H1 (cell line): ENCODE results near the gene CENPX. TPM values are rescaled to one million over a fixed set of nuclear protein-coding genes. Genes with fewer than 3 reads are reported as not detected.

Source experiments
- CTCF ChIA-PET: fragments of 300-600 bp; sonication (Branson Sonifier 250); formaldehyde crosslinking; loops from one replicate; lab custom pipeline; 2021; ENCODE audit not compliant: partially characterized antibody; lab: Charles Lee
- POLR2A ChIA-PET: fragments of 300-600 bp; sonication (Branson Sonifier 250); formaldehyde crosslinking; loops from one replicate; lab custom pipeline; 2021; ENCODE audit warnings: inconsistent platforms; ENCODE audit not compliant: partially characterized antibody; lab: Charles Lee
- DNase-seq, 2 experiments: peaks; one replicate each; pipeline versions ENCODE4 v3.0.0 to v3.0.0-alpha.2; 2010 to 2022; ENCODE audit warnings: low spot score in 2 of 2, low read depth in 1 of 2, mixed read lengths in 1 of 2
- FAIRE-seq: peaks from 2 replicates; lab custom pipeline; 2011; peaks lifted over from hg19 to GRCh38; lab: Jason Lieb, UNC
- H2AFZ ChIP-seq: 2 replicates; pipeline ENCODE4 v1.8.1; 2012; ENCODE audit warnings: low read length, inconsistent platforms
- H2AK5ac ChIP-seq: 2 replicates; pipeline ENCODE4 v1.6.1; 2013; ENCODE audit warnings: low read depth, low read length
- H2BK120ac ChIP-seq: replicated peaks from 2 replicates; pipeline ENCODE3; 2013; ENCODE audit warnings: low read depth, low read length, inconsistent platforms
- H2BK12ac ChIP-seq: 2 replicates; pipeline ENCODE4 v1.6.1; 2013; ENCODE audit warnings: low read depth, low read length
- H2BK15ac ChIP-seq: 2 replicates; pipeline ENCODE4 v1.6.1; 2013; ENCODE audit warnings: low read length
- H2BK20ac ChIP-seq: 2 replicates; pipeline ENCODE4 v1.6.1; 2013; ENCODE audit warnings: low read length
- H2BK5ac ChIP-seq: 2 replicates; pipeline ENCODE4 v1.6.1; 2013; ENCODE audit warnings: low read depth, low read length
- H3K14ac ChIP-seq: 2 replicates; pipeline ENCODE4 v1.6.1; 2013; ENCODE audit warnings: inconsistent platforms; ENCODE audit not compliant: insufficient read length
- H3K18ac ChIP-seq: 2 replicates; pipeline ENCODE4 v1.6.1; 2013; ENCODE audit warnings: low read length; ENCODE audit errors: extremely low read depth
- H3K23ac ChIP-seq: 2 replicates; pipeline ENCODE4 v1.6.1; 2013; ENCODE audit warnings: inconsistent platforms; ENCODE audit not compliant: insufficient read length
- H3K23me2 ChIP-seq: 2 replicates; pipeline ENCODE4 v1.6.1; 2013; ENCODE audit warnings: low read depth, low read length
- H3K27ac ChIP-seq: 2 replicates; pipeline ENCODE4 v1.6.1; 2011; ENCODE audit warnings: low read depth, low read length, inconsistent platforms
- H3K27me3 ChIP-seq, 4 experiments: replicated peaks in 1 of 4; 1 replicate in 1 of 4; 2 replicates in 3 of 4; pipeline versions ENCODE4 v1.6.1 to v1.8.1; 2011 to 2013; ENCODE audit warnings: low read length in 3 of 4, mild to moderate bottlenecking in 3 of 4, inconsistent platforms in 2 of 4, mixed read lengths in 2 of 4, moderate library complexity in 1 of 4; ENCODE audit not compliant: control insufficient read depth in 3 of 4, insufficient read depth in 3 of 4; ENCODE audit errors: extremely low read depth in 1 of 4
- H3K36me3 ChIP-seq, 4 experiments: 2 replicates each; pipeline versions ENCODE4 v1.6.1 to v1.8.1; 2011 to 2013; ENCODE audit warnings: mild to moderate bottlenecking in 4 of 4, low read length in 3 of 4, moderate library complexity in 2 of 4, control low read depth in 1 of 4, inconsistent platforms in 1 of 4; ENCODE audit not compliant: insufficient read depth in 4 of 4, control insufficient read depth in 2 of 4
- H3K4ac ChIP-seq: replicated peaks from 2 replicates; pipeline ENCODE3; 2013; ENCODE audit warnings: low read length, low read depth, mixed read lengths, inconsistent platforms; ENCODE audit not compliant: insufficient read length
- H3K4me1 ChIP-seq, 4 experiments: replicated peaks in 1 of 4; 1 replicate in 1 of 4; 2 replicates in 3 of 4; pipeline versions ENCODE4 v1.6.1 to v1.8.1; 2011 to 2013; ENCODE audit warnings: low read length in 3 of 4, inconsistent platforms in 2 of 4, mixed read lengths in 1 of 4; ENCODE audit not compliant: insufficient read depth in 4 of 4, control insufficient read depth in 3 of 4
- H3K4me2 ChIP-seq, 2 experiments: 2 replicates each; pipeline versions ENCODE4 v1.6.1 to v1.8.1; 2011 to 2013; ENCODE audit warnings: low read depth in 2 of 2, low read length in 2 of 2, control low read depth in 1 of 2, inconsistent platforms in 1 of 2, mild to moderate bottlenecking in 1 of 2; ENCODE audit not compliant: insufficient read depth in 1 of 2
- H3K4me3 ChIP-seq, 4 experiments: fragments of 200-600, 300-600 bp in 1 of 4; sonication (generic), shearing (Covaris generic), sonication (Bioruptor Twin) in 1 of 4; 2 replicates each; pipeline versions ENCODE4 v1.5.1 to v1.8.1; 2011 to 2016; ENCODE audit warnings: low read length in 4 of 4, low read depth in 3 of 4, control low read depth in 2 of 4, inconsistent platforms in 2 of 4, mild to moderate bottlenecking in 2 of 4, mixed read lengths in 1 of 4, moderate library complexity in 1 of 4; ENCODE audit not compliant: insufficient read depth in 2 of 4; ENCODE audit errors: extremely low read depth in 1 of 4
- H3K56ac ChIP-seq: replicated peaks from 2 replicates; pipeline ENCODE3; 2013; ENCODE audit warnings: low read depth, mild to moderate bottlenecking, mixed read lengths, low read length, inconsistent platforms; ENCODE audit not compliant: insufficient read length
- H3K79me1 ChIP-seq: 2 replicates; pipeline ENCODE4 v1.6.1; 2013; ENCODE audit warnings: low read depth, low read length, control low read depth
- H3K79me2 ChIP-seq, 2 experiments: 2 replicates each; pipeline versions ENCODE4 v1.6.1 to v1.8.1; 2012 to 2013; ENCODE audit warnings: low read length in 2 of 2, mild to moderate bottlenecking in 2 of 2, inconsistent platforms in 1 of 2; ENCODE audit not compliant: insufficient read depth in 2 of 2, control insufficient read depth in 1 of 2
- H3K9ac ChIP-seq, 4 experiments: replicated peaks in 1 of 4; 1 replicate in 1 of 4; 2 replicates in 3 of 4; pipeline versions ENCODE4 v1.6.1 to v1.8.1; 2011 to 2013; ENCODE audit warnings: low read depth in 3 of 4, low read length in 3 of 4, control low read depth in 2 of 4, mild to moderate bottlenecking in 2 of 4, moderate library complexity in 2 of 4, inconsistent platforms in 1 of 4; ENCODE audit errors: extremely low read depth in 1 of 4
- H3K9me3 ChIP-seq, 2 experiments: 2 replicates each; pipeline versions ENCODE4 v1.6.1 to v1.8.1; 2012 to 2013; ENCODE audit warnings: mild to moderate bottlenecking in 2 of 2, moderate library complexity in 2 of 2, control low read depth in 1 of 2, inconsistent platforms in 1 of 2, low read depth in 1 of 2, low read length in 1 of 2, mixed read lengths in 1 of 2; ENCODE audit not compliant: insufficient read depth in 2 of 2
- H4K20me1 ChIP-seq, 2 experiments: replicated peaks in 1 of 2; 2 replicates each; pipeline versions ENCODE3 to v1.8.1; 2011 to 2013; ENCODE audit warnings: inconsistent platforms in 2 of 2, low read length in 2 of 2, mild to moderate bottlenecking in 1 of 2; ENCODE audit not compliant: insufficient read depth in 2 of 2, control insufficient read depth in 1 of 2
- H4K5ac ChIP-seq: 2 replicates; pipeline ENCODE4 v1.6.1; 2013; ENCODE audit warnings: low read length, low read depth, mixed read lengths, inconsistent platforms; ENCODE audit not compliant: insufficient read length
- H4K8ac ChIP-seq: 2 replicates; pipeline ENCODE4 v1.8.0; 2013; ENCODE audit warnings: mild to moderate bottlenecking, moderate library complexity, low read length, inconsistent platforms; ENCODE audit not compliant: insufficient read depth; ENCODE audit errors: extremely low read depth
- H4K91ac ChIP-seq: replicated peaks from 2 replicates; pipeline ENCODE3; 2013; ENCODE audit warnings: low read length, mixed read lengths, inconsistent platforms; ENCODE audit not compliant: insufficient read length
- CHD2 ChIP-seq: IDR thresholded peaks from 2 replicates; pipeline ENCODE4 v1.6.1; 2012; ENCODE audit warnings: low read length, improper control_type of control experiment
- CREB1 ChIP-seq: IDR thresholded peaks from 2 replicates; pipeline ENCODE4 v1.6.1; 2012; ENCODE audit warnings: inconsistent platforms
- EP300 ChIP-seq, 2 experiments: IDR thresholded peaks; 1 replicate in 1 of 2; 2 replicates in 1 of 2; pipeline ENCODE4 v1.6.1; 2011 to 2012; ENCODE audit warnings: low read depth in 2 of 2, low read length in 2 of 2, mild to moderate bottlenecking in 2 of 2, borderline replicate concordance in 1 of 2, inconsistent platforms in 1 of 2, moderate library complexity in 1 of 2
- GTF2F1 ChIP-seq: IDR thresholded peaks from 2 replicates; pipeline ENCODE4 v1.6.1; 2012; ENCODE audit warnings: low read depth, low read length, improper control_type of control experiment, borderline replicate concordance
- KDM4A ChIP-seq: IDR thresholded peaks from one replicate; pipeline ENCODE4 v1.7.1; 2012; ENCODE audit warnings: low read depth, mild to moderate bottlenecking, moderate library complexity, low read length, inconsistent platforms; ENCODE audit not compliant: severe bottlenecking
- MAFK ChIP-seq: IDR thresholded peaks from 2 replicates; pipeline ENCODE4 v1.6.1; 2012; ENCODE audit warnings: low read depth, mild to moderate bottlenecking, improper control_type of control experiment, low read length
- SIN3A ChIP-seq, 2 experiments: IDR thresholded peaks in 1 of 2; conservative IDR thresholded peaks in 1 of 2; 2 replicates each; pipeline ENCODE4 v1.6.1; 2011 to 2012; ENCODE audit warnings: low read length in 2 of 2, improper control_type of control experiment in 1 of 2, low read depth in 1 of 2, mild to moderate bottlenecking in 1 of 2
- SP4 ChIP-seq: IDR thresholded peaks from 2 replicates; pipeline ENCODE4 v1.6.1; 2012; ENCODE audit warnings: low read length, inconsistent platforms
- SRF ChIP-seq: IDR thresholded peaks from 2 replicates; pipeline ENCODE4 v1.6.1; 2011; ENCODE audit warnings: mild to moderate bottlenecking, low read depth, low read length, moderate library complexity
- WGBS, 2 experiments: shearing (Covaris generic) in 1 of 2; methylation state at CpG; one replicate each; pipeline versions ENCODE4 v1.1.6 to v1.1.7; 2013 to 2015; ENCODE audit warnings: low lambda C conversion rate in 2 of 2, mixed read lengths in 2 of 2, inconsistent platforms in 1 of 2, low coverage in 1 of 2, missing lambda C conversion rate in 1 of 2; ENCODE audit not compliant: insufficient replicate concordance in 2 of 2, insufficient coverage in 1 of 2, insufficient read length in 1 of 2; ENCODE audit errors: extremely low coverage in 1 of 2, missing lambda C conversion rate in 1 of 2; 5-methylcytosine and 5-hydroxymethylcytosine counted together
- polyA plus RNA-seq, 7 experiments: library from polyadenylated mRNA; depleted of rRNA in 3 of 7; stranded (reverse) in 5 of 7; unstranded in 2 of 7; fragments of >200 nt in 5 of 7; fragments of 200-250 nt in 2 of 7; gene quantifications; 1 replicate in 5 of 7; 2 replicates in 1 of 7; 4 replicates in 1 of 7; pipeline versions ENCODE4 v1.2.1 to v1.2.3, GENCODE V29; 2011 to 2013; ENCODE audit warnings: missing spikeins in 2 of 7, mixed read lengths in 2 of 7
- total RNA-seq: library from RNA; stranded (reverse); fragmentation: NEBNext Ultra II Directional; extraction: Animal tissue kit (Norgen Biotek cat#: 25700); gene quantifications from 2 replicates; pipeline ENCODE4 v1.2.1, GENCODE V29; 2021

The CENPX gene
- total and polyA plus RNA-seq, 2 of the 8 experiments (the other 6 are each of a cell fraction or from before 2014, with no cell fraction given), result 116 to 122 TPM

GRCh38 chr17:82004517-82005455 lies 17.9 kb downstream of the CENPX start:
- no peak overlapping the region for H4K5ac ChIP-seq
- DNase-seq, result no peak
- no peak overlapping the region for H2AFZ ChIP-seq
- H2BK20ac ChIP-seq, result no peak overlapping the region
- no peak overlapping the region for H3K4me3 ChIP-seq
- H2BK12ac ChIP-seq, result no peak overlapping the region
- H2BK120ac ChIP-seq, result no peak overlapping the region
- H2BK15ac ChIP-seq, result no peak overlapping the region
- no peak overlapping the region for H3K23ac ChIP-seq
- no peak overlapping the region for H3K14ac ChIP-seq
- peaks cover 3 to 7% of the 10 kb centered on the region in 2 experiments for H4K20me1 ChIP-seq
- H3K4me1 ChIP-seq, result peaks cover 0 to 1% (median 0%) of the 10 kb centered on the region in 4 experiments; a peak in 1 of 7 replicates
- H3K4ac ChIP-seq, result no peak overlapping the region
- no peaks in the 10 kb centered on the region for H3K9me3 ChIP-seq
- peak overlapping the region; percentile 57 for H4K8ac ChIP-seq
- H3K27me3 ChIP-seq, result no peaks in the 10 kb centered on the region
- CTCF ChIA-PET, result interaction anchor here (0.5 to 4.0 kb wide), 6 partner anchors 8 to 564 kb away, joined by 3 to 29 read pairs (median 5); no protein-coding TSS in a partner anchor
- H3K56ac ChIP-seq, result no peak overlapping the region
- H3K79me2 ChIP-seq, result no peaks in the 10 kb centered on the region
- no peak overlapping the region for H3K4me2 ChIP-seq
- H4K91ac ChIP-seq, result no peak overlapping the region
- H2BK5ac ChIP-seq, result no peak overlapping the region
- H3K36me3 ChIP-seq, result no peaks in the 10 kb centered on the region
- FAIRE-seq, result no peak
- 0 out of 2 replicates have a peak, but pooled peaks cover 1% of the 10 kb centered on the region for H3K23me2 ChIP-seq
- TF ChIP-seq SP4 (no peak), EP300 (IDR thresholded peaks at IDR 0.05; ENCODE audit: borderline replicate concordance in 1 of 2, low read depth in 2 of 2, low read length in 2 of 2) (no peak), CHD2 (no peak), GTF2F1 (no peak), CREB1 (no peak), SIN3A (conservative IDR thresholded peaks at IDR 0.05 in 1 of 2, IDR thresholded peaks at IDR 0.05 in 1 of 2; ENCODE audit: low read depth in 1 of 2, low read length in 2 of 2) (no peak), SRF (no peak), MAFK (no peak), KDM4A (no peak)
- 95% methylated on average over 35 of the region's 41 CpGs; no CpG with 5 or more reads in 1 of the 2 experiments for WGBS, 2 experiments
- H2AK5ac ChIP-seq, result no peak overlapping the region
- H3K9ac ChIP-seq, result no peak overlapping the region
- no peak overlapping the region for H3K18ac ChIP-seq
- peaks cover 3% of the 10 kb centered on the region for H3K79me1 ChIP-seq
- no peak overlapping the region for H3K27ac ChIP-seq
- POLR2A ChIA-PET, result interaction anchor here (0.6 to 1.8 kb wide), 5 partner anchors 8 to 70 kb away, joined by 3 to 9 read pairs (median 3); no protein-coding TSS in a partner anchor
